ENCODE measurements around the gene HRH3.

HRH3 gene

DNA sequence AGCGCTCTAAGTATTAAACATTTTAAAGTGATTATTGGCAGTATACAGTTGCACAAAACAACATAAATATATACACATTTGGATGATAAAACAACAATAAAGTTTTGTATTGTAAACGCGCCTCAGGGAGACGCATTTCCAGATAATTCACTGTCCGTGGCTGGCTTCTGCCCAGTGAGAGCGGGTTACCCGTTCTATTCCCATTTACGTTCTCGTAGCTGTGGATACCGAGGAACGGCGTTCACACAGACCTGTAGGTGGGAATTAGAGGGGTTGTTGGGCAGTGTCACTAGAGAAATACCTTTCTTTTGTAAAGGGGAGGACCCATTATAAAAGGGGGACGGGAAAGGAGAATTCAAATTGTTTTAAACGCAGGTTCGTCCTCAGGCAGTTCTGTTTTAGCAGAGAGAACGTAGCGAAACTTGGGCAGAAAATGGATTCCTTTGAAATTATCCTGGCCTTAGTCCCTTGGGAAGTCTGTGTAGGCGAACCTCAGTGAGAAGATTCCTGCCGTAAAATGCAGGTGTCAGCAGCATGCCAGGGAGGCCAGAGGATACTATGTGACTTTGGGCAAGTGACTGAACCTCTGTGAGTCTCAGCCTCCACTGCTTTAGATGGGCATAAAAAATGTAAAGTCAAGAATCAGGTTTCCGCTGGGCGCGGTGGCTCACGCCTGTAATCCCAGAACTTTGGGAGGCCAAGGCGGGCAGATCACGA lies 36.5 kb downstream of the HRH3 start:
- H3K9me2 ChIP-seq (replicated peaks; ENCODE audit: control insufficient read depth, low read length), result no peaks in the 10 kb centered on the region
- H3K4me1 ChIP-seq (ENCODE audit: control insufficient read depth, low read length), result peaks cover 45% of the 10 kb centered on the region
- H3K27ac ChIP-seq (ENCODE audit: low read depth, low read length), result peak overlapping the region; percentile 60
- no peaks in the 10 kb centered on the region for H3K9me3 ChIP-seq (ENCODE audit: control insufficient read depth, insufficient read depth, low read length)
- peaks cover 64% of the 10 kb centered on the region for H3K79me2 ChIP-seq (ENCODE audit: control insufficient read depth, low read length)
- peaks cover 10% of the 10 kb centered on the region for H3F3A ChIP-seq (ENCODE audit: control insufficient read depth, insufficient read depth)
- no peak for TF ChIP-seq EZH2phosphoT487 (IDR thresholded peaks at IDR 0.05; ENCODE audit: borderline replicate concordance, low read length)
- TF ChIP-seq, protein P1, sequence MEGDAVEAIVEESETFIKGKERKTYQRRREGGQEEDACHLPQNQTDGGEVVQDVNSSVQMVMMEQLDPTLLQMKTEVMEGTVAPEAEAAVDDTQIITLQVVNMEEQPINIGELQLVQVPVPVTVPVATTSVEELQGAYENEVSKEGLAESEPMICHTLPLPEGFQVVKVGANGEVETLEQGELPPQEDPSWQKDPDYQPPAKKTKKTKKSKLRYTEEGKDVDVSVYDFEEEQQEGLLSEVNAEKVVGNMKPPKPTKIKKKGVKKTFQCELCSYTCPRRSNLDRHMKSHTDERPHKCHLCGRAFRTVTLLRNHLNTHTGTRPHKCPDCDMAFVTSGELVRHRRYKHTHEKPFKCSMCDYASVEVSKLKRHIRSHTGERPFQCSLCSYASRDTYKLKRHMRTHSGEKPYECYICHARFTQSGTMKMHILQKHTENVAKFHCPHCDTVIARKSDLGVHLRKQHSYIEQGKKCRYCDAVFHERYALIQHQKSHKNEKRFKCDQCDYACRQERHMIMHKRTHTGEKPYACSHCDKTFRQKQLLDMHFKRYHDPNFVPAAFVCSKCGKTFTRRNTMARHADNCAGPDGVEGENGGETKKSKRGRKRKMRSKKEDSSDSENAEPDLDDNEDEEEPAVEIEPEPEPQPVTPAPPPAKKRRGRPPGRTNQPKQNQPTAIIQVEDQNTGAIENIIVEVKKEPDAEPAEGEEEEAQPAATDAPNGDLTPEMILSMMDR (IDR thresholded peaks at IDR 0.05; ENCODE audit: low read depth, low read length, poor library complexity, severe bottlenecking), result no peak
- H3K4me2 ChIP-seq (ENCODE audit: low read length), result peak overlapping the region; percentile 89
- peaks cover 3% of the 10 kb centered on the region for H3K36me3 ChIP-seq (ENCODE audit: control insufficient read depth, low read length)
- H4K20me1 ChIP-seq (ENCODE audit: control insufficient read depth, insufficient read depth, low read depth, low read length), result no peaks in the 10 kb centered on the region
- no peaks in the 10 kb centered on the region for H3K27me3 ChIP-seq (ENCODE audit: control insufficient read depth, low read length)
- peak overlapping the region; percentile 80 for H3K4me3 ChIP-seq (ENCODE audit: low read length)

DNA sequence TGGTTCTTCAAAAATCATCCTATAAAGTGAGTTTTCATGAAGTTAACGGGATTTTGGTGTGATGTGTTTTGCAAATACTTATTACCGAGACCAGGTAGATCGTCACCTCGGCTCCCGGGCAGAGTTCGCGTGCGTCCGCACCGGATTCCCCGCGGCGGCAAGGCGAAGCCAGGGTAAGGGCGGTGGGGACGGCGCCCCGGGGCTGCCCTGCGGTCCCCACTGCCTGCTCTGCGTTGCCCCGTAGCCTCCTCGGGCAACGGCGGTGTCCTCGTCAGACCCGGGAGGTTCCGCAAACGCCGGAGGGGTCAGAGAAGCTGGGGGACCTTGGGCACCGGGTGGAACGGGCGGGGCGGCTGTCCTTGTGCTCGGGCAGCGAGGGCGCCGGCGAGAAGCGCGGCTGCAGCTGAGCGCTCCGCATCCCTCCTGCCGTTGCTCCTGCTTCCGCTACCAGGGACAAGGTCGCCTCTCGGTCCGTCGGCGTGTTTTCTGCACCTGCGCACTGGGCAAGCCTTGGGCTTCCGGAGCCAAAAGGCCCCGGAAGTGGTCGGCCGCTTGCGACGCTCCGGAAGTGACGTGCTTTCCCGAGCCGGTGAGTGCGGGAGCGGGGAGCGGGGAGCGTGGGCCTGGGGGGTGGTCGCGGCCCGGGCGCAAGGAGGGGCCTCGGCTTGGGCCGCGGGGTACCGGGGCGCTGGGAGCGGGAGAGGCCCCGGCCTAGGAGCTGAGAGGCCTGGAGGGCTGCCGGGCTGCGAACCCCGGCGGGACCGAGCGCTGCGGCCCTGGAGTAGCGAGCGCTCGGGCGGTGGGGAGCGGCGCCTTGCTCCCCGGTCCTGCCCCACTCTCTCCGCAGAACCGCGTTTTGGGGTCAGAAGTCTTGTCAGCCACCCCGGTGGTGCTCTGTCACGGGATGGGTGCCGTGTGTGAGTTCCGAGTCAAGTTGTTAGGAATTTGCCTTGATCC lies 37.3 kb downstream of the HRH3 start, which contains the start of gene MTG2:
Gene MTG2 (plus strand): TSS at position 560 of the 957 bp plus-strand sequence. CDS start 10,393 bp downstream, outside the sequence.
- Histone ChIP-seq H3K4me1 (ENCODE audit: control insufficient read depth, low read length) (peaks cover 39% of the 10 kb centered on the region), H3F3A (ENCODE audit: control insufficient read depth, insufficient read depth) (peaks cover 10% of the 10 kb centered on the region), H4K20me1 (ENCODE audit: control insufficient read depth, insufficient read depth, low read depth, low read length) (no peaks in the 10 kb centered on the region), H3K4me3 (ENCODE audit: low read length) (peak within 1 kb of the TSS; percentile 80), H3K79me2 (ENCODE audit: control insufficient read depth, low read length) (peaks cover 57% of the 10 kb centered on the region), H3K4me2 (ENCODE audit: low read length) (peak within 1 kb of the TSS; percentile 89), H3K36me3 (ENCODE audit: control insufficient read depth, low read length) (peaks cover 3% of the 10 kb centered on the region), H3K27ac (ENCODE audit: low read depth, low read length) (peak within 1 kb of the TSS; percentile 60), H3K9me3 (ENCODE audit: control insufficient read depth, insufficient read depth, low read length) (no peaks in the 10 kb centered on the region), H3K27me3 (ENCODE audit: control insufficient read depth, low read length) (no peaks in the 10 kb centered on the region), H3K9me2 (replicated peaks; ENCODE audit: control insufficient read depth, low read length) (no peaks in the 10 kb centered on the region)
- no peak for TF ChIP-seq EZH2phosphoT487 (IDR thresholded peaks at IDR 0.05; ENCODE audit: borderline replicate concordance, low read length)
- TF ChIP-seq, protein P1 (IDR thresholded peaks at IDR 0.05; ENCODE audit: low read depth, low read length, poor library complexity, severe bottlenecking), result no peak

GRCh38 chr20:62181808-62182207 lies 38.3 kb downstream of the HRH3 start:
- Histone ChIP-seq H4K20me1 (ENCODE audit: control insufficient read depth, insufficient read depth, low read depth, low read length) (no peaks in the 10 kb centered on the region), H3K36me3 (ENCODE audit: control insufficient read depth, low read length) (peaks cover 3% of the 10 kb centered on the region), H3K9me3 (ENCODE audit: control insufficient read depth, insufficient read depth, low read length) (no peaks in the 10 kb centered on the region), H3K4me2 (ENCODE audit: low read length) (peak overlapping the region; percentile 89), H3K4me3 (ENCODE audit: low read length) (peak overlapping the region; percentile 80), H3K27ac (ENCODE audit: low read depth, low read length) (peak overlapping the region; percentile 60), H3F3A (ENCODE audit: control insufficient read depth, insufficient read depth) (peaks cover 10% of the 10 kb centered on the region), H3K4me1 (ENCODE audit: control insufficient read depth, low read length) (peaks cover 30% of the 10 kb centered on the region), H3K79me2 (ENCODE audit: control insufficient read depth, low read length) (peaks cover 47% of the 10 kb centered on the region), H3K9me2 (replicated peaks; ENCODE audit: control insufficient read depth, low read length) (no peaks in the 10 kb centered on the region), H3K27me3 (ENCODE audit: control insufficient read depth, low read length) (no peaks in the 10 kb centered on the region)
- no peak for TF ChIP-seq EZH2phosphoT487 (IDR thresholded peaks at IDR 0.05; ENCODE audit: borderline replicate concordance, low read length)
- TF ChIP-seq, protein P1 (IDR thresholded peaks at IDR 0.05; ENCODE audit: low read depth, low read length, poor library complexity, severe bottlenecking), result no peak
